ENCODE measurements around the gene DXO.
"Not testable (repeated sequence)": the region's sequence is repeated elsewhere in the genome, so short reads cannot be mapped to it uniquely, and the experiment has no call there.

GRCh38 chr6:31994421-31994820 lies 22.5 kb upstream of the DXO start:
- TF ChIP-seq CTCF (conservative IDR thresholded peaks at IDR 0.05; ENCODE audit: low read depth, low read length); MAZ (IDR thresholded peaks at IDR 0.05; ENCODE audit: borderline replicate concordance, low read depth, low read length); USF2 (IDR thresholded peaks at IDR 0.05; ENCODE audit: low read depth, low read length); FOS (IDR thresholded peaks at IDR 0.05; ENCODE audit: low read depth, low read length); BHLHE40 (IDR thresholded peaks at IDR 0.05; ENCODE audit: low read depth, low read length); POLR2A (IDR thresholded peaks at IDR 0.05; ENCODE audit: low read depth, low read length); MAFK (IDR thresholded peaks at IDR 0.05; ENCODE audit: low read depth, low read length): not testable (repeated sequence)
